Amniotic epithelial cell (primary cell): Measurements from ENCODE around the gene TGM3.
A peak's percentile ranks its signal among the peaks of the same experiment; 100 is the strongest.

Experiments used
- DNase-seq: peaks from one replicate; pipeline ENCODE4 v3.0.0-alpha.2; 2010; ENCODE audit warnings: low read depth

The TGM3 gene

GRCh38 chr20:2379511-2380229 lies 83.9 kb downstream of the TGM3 start:
- DNase-seq: no peak

- no peak for DNase-seq
Measured at GRCh38 chr20:2380601-2381000, 84.8 kb downstream of the TGM3 start, which contains the start of gene TGM6. TGM6 (plus strand) TSS chr20:2380901; CDS start chr20:2380969, 68 bp downstream.

GRCh38 chr20:2381303-2381702 lies 85.5 kb downstream of the TGM3 start:
- no peak for DNase-seq

GRCh38 chr20:2382833-2383232 lies 87.0 kb downstream of the TGM3 start:
- DNase-seq: no peak

GRCh38 chr20:2385026-2385425 lies 89.2 kb downstream of the TGM3 start:
- no peak for DNase-seq

- no peak for DNase-seq
Measured at GRCh38 chr20:2385496-2385895, 89.7 kb downstream of the TGM3 start.

GRCh38 chr20:2386516-2387179 lies 90.8 kb downstream of the TGM3 start:
- peak; percentile 7 for DNase-seq

- peak; percentile 5 for DNase-seq
Measured at GRCh38 chr20:2387180-2387577, 91.4 kb downstream of the TGM3 start.

GRCh38 chr20:2387580-2387979 lies 91.8 kb downstream of the TGM3 start:
- no peak for DNase-seq
